Trophoblast cell (in vitro differentiated cells and primary cell): ENCODE measurements around the gene WIZ. TPM values are rescaled to one million over a fixed set of nuclear protein-coding genes. Genes with fewer than 3 reads are reported as not detected.

Experiments
- DNase-seq, 2 donors: peaks; one replicate each; pipeline ENCODE4 v3.0.0-alpha.2; 2016
- H2AFZ ChIP-seq: 2 replicates; pipeline ENCODE4 v1.6.1; 2013; ENCODE audit warnings: low read length, moderate library complexity, mild to moderate bottlenecking; ENCODE audit not compliant: insufficient read depth, poor library complexity
- H2AK5ac ChIP-seq: 2 replicates; pipeline ENCODE4 v1.6.1; 2013; ENCODE audit warnings: mild to moderate bottlenecking, low read length
- H2BK120ac ChIP-seq: 2 replicates; pipeline ENCODE4 v1.6.1; 2013; ENCODE audit warnings: low read length, mild to moderate bottlenecking, moderate library complexity; ENCODE audit not compliant: insufficient read depth, poor library complexity
- H2BK12ac ChIP-seq: 2 replicates; pipeline ENCODE4 v1.6.1; 2013; ENCODE audit warnings: mild to moderate bottlenecking, low read length, moderate library complexity
- H2BK5ac ChIP-seq: 2 replicates; pipeline ENCODE4 v1.6.1; 2013; ENCODE audit warnings: low read length, low read depth, moderate library complexity, mild to moderate bottlenecking; ENCODE audit not compliant: poor library complexity
- H3K14ac ChIP-seq: 2 replicates; pipeline ENCODE4 v1.6.1; 2013; ENCODE audit warnings: mild to moderate bottlenecking, low read length
- H3K18ac ChIP-seq: 2 replicates; pipeline ENCODE4 v1.6.1; 2013; ENCODE audit warnings: mild to moderate bottlenecking, low read length
- H3K23ac ChIP-seq: 2 replicates; pipeline ENCODE4 v1.6.1; 2013; ENCODE audit warnings: low read length
- H3K27ac ChIP-seq: 2 replicates; pipeline ENCODE4 v1.5.1; 2013; ENCODE audit warnings: low read depth, mild to moderate bottlenecking, inconsistent platforms, low read length, moderate library complexity
- H3K27me3 ChIP-seq: 2 replicates; pipeline ENCODE4 v1.6.1; 2013; ENCODE audit warnings: inconsistent platforms, mild to moderate bottlenecking, low read length, moderate library complexity; ENCODE audit not compliant: insufficient read depth
- H3K36me3 ChIP-seq, 2 experiments: 1 replicate in 1 of 2; 2 replicates in 1 of 2; pipeline ENCODE4 v1.6.1; 2013; ENCODE audit warnings: low read length in 2 of 2, mild to moderate bottlenecking in 2 of 2, moderate library complexity in 1 of 2; ENCODE audit not compliant: insufficient read depth in 2 of 2, control insufficient read depth in 1 of 2
- H3K4ac ChIP-seq: 2 replicates; pipeline ENCODE4 v1.6.1; 2013; ENCODE audit warnings: low read depth, mild to moderate bottlenecking, low read length, moderate library complexity
- H3K4me1 ChIP-seq, 2 experiments: 1 replicate in 1 of 2; 2 replicates in 1 of 2; pipeline ENCODE4 v1.6.1; 2013; ENCODE audit warnings: low read length in 2 of 2, mild to moderate bottlenecking in 2 of 2, moderate library complexity in 1 of 2; ENCODE audit not compliant: insufficient read depth in 2 of 2, control insufficient read depth in 1 of 2
- H3K4me2 ChIP-seq: 2 replicates; pipeline ENCODE4 v1.6.1; 2013; ENCODE audit warnings: inconsistent platforms, mild to moderate bottlenecking, low read length, moderate library complexity
- H3K4me3 ChIP-seq: 2 replicates; pipeline ENCODE4 v1.5.1; 2013; ENCODE audit warnings: mild to moderate bottlenecking, low read depth, low read length, inconsistent platforms
- H3K79me1 ChIP-seq: one replicate; pipeline ENCODE4 v1.6.1; 2013; ENCODE audit warnings: low read length
- H3K79me2 ChIP-seq: 2 replicates; pipeline ENCODE4 v1.6.1; 2013; ENCODE audit warnings: low read length, mild to moderate bottlenecking; ENCODE audit not compliant: control insufficient read depth, insufficient read depth, poor library complexity
- H3K9ac ChIP-seq: 2 replicates; pipeline ENCODE4 v1.6.1; 2013; ENCODE audit warnings: mild to moderate bottlenecking, low read length
- H3K9me3 ChIP-seq: 2 replicates; pipeline ENCODE4 v1.6.1; 2013; ENCODE audit warnings: low read depth, mild to moderate bottlenecking, control low read depth, inconsistent platforms, low read length; ENCODE audit not compliant: insufficient read depth
- H4K12ac ChIP-seq: 2 replicates; pipeline ENCODE4 v1.6.1; 2013; ENCODE audit warnings: low read depth, mild to moderate bottlenecking, low read length, moderate library complexity
- H4K8ac ChIP-seq: 2 replicates; pipeline ENCODE4 v1.6.1; 2013; ENCODE audit warnings: low read depth, mild to moderate bottlenecking, low read length, moderate library complexity
- H4K91ac ChIP-seq: one replicate; pipeline ENCODE4 v1.6.1; 2013; ENCODE audit warnings: low read depth, mild to moderate bottlenecking, low read length, moderate library complexity
- WGBS: extraction: QIAGEN DNeasy Blood & Tissue Kit; methylation state at CpG from one replicate; pipeline ENCODE4 v1.1.7; 2013; ENCODE audit warnings: missing lambda C conversion rate; ENCODE audit not compliant: insufficient read length, insufficient coverage; ENCODE audit errors: extremely low coverage; 5-methylcytosine and 5-hydroxymethylcytosine counted together
- polyA plus RNA-seq: library from polyadenylated mRNA; stranded (reverse); fragments of 200-250 nt; gene quantifications from 2 replicates; pipeline ENCODE4 v1.2.3, GENCODE V29; 2013

Gene WIZ
- polyA plus RNA-seq, result 31.0 and 32.1 TPM in 2 replicates

- peak within 1 kb of the TSS; percentile 77 for H3K4me3 ChIP-seq
- H2AK5ac ChIP-seq, result peak within 1 kb of the TSS; percentile 50
- no peak within 1 kb of the TSS for H2BK120ac ChIP-seq
- peak within 1 kb of the TSS; percentile 55 for H4K12ac ChIP-seq
- peak within 1 kb of the TSS; percentile 8 for H3K9ac ChIP-seq
- H2AFZ ChIP-seq, result peak within 1 kb of the TSS; percentile 90
- H3K27me3 ChIP-seq, result peaks cover 12% of the 10 kb centered on the region
- H4K8ac ChIP-seq, result peak within 1 kb of the TSS; percentile 83
- H3K23ac ChIP-seq, result no peak within 1 kb of the TSS
- no CpG with 5 or more reads among the region's 77 CpGs for WGBS
- H3K18ac ChIP-seq, result peak within 1 kb of the TSS; percentile 39
- H3K36me3 ChIP-seq, result no peaks in the 10 kb centered on the region
- H2BK12ac ChIP-seq, result peak within 1 kb of the TSS; percentile 60
- DNase-seq, result peak; percentile 35 to 70
- no peak within 1 kb of the TSS for H2BK5ac ChIP-seq
- peak within 1 kb of the TSS; percentile 32 for H3K14ac ChIP-seq
- H3K4me1 ChIP-seq, result peaks cover 8 to 11% of the 10 kb centered on the region in 2 experiments
- peaks cover 21% of the 10 kb centered on the region for H3K9me3 ChIP-seq
- H3K4ac ChIP-seq, result peak within 1 kb of the TSS; percentile 27
- H3K79me2 ChIP-seq, result no peaks in the 10 kb centered on the region
- peak within 1 kb of the TSS; percentile 90 for H3K4me2 ChIP-seq
- H4K91ac ChIP-seq, result peak within 1 kb of the TSS; percentile 91
- no peak within 1 kb of the TSS for H3K27ac ChIP-seq
- H3K79me1 ChIP-seq, result no peaks in the 10 kb centered on the region
Observed at GRCh38 chr19:15449620-15450527, at the start of gene WIZ. Gene WIZ (minus strand): TSS chr19:15449956. CDS start chr19:15448307, 1,649 bp downstream.

GRCh38 chr19:15498910-15499309 is 49.2 kb upstream of the WIZ start:
- H3K14ac ChIP-seq, result no peak overlapping the region
- no peak overlapping the region for H3K23ac ChIP-seq
- H2BK120ac ChIP-seq, result no peak overlapping the region
- H4K91ac ChIP-seq, result no peak overlapping the region
- no peak overlapping the region for H3K4me3 ChIP-seq
- no peak overlapping the region for H2AFZ ChIP-seq
- no peaks in the 10 kb centered on the region for H3K79me1 ChIP-seq
- peaks cover 10% of the 10 kb centered on the region for H3K9me3 ChIP-seq
- no peak overlapping the region for H3K4me2 ChIP-seq
- no peak overlapping the region for H3K27ac ChIP-seq
- no peak overlapping the region for H3K4ac ChIP-seq
- H2AK5ac ChIP-seq, result no peak overlapping the region
- H3K27me3 ChIP-seq, result no peaks in the 10 kb centered on the region
- no peak overlapping the region for H4K8ac ChIP-seq
- no peaks in the 10 kb centered on the region for H3K79me2 ChIP-seq
- no peaks in the 10 kb centered on the region for H3K4me1 ChIP-seq
- WGBS, result 100% methylated on average over 1 of the region's 6 CpGs
- no peak overlapping the region for H2BK5ac ChIP-seq
- no peak for DNase-seq
- no peak overlapping the region for H3K18ac ChIP-seq
- H3K36me3 ChIP-seq, result no peaks in the 10 kb centered on the region
- no peak overlapping the region for H4K12ac ChIP-seq
- H2BK12ac ChIP-seq, result no peak overlapping the region
- no peak overlapping the region for H3K9ac ChIP-seq

GRCh38 chr19:15498156-15498858 is 48.6 kb upstream of the WIZ start:
- Histone ChIP-seq H3K14ac (no peak overlapping the region), H4K12ac (no peak overlapping the region), H3K36me3 (no peaks in the 10 kb centered on the region), H4K91ac (no peak overlapping the region), H3K23ac (no peak overlapping the region), H2AK5ac (no peak overlapping the region), H3K4me2 (no peak overlapping the region), H3K9ac (no peak overlapping the region), H3K4me1 (no peaks in the 10 kb centered on the region), H3K79me1 (no peaks in the 10 kb centered on the region), H2AFZ (no peak overlapping the region), H4K8ac (no peak overlapping the region), H2BK5ac (no peak overlapping the region), H3K79me2 (no peaks in the 10 kb centered on the region), H2BK12ac (no peak overlapping the region), H2BK120ac (no peak overlapping the region), H3K18ac (no peak overlapping the region), H3K27ac (no peak overlapping the region), H3K4me3 (no peak overlapping the region), H3K27me3 (no peaks in the 10 kb centered on the region), H3K4ac (no peak overlapping the region), H3K9me3 (peaks cover 10% of the 10 kb centered on the region)
- WGBS, result no CpG with 5 or more reads among the region's 10 CpGs
- no peak for DNase-seq

GRCh38 chr19:15495151-15495550 is 45.4 kb upstream of the WIZ start:
- H3K79me2 ChIP-seq, result no peaks in the 10 kb centered on the region
- H3K27me3 ChIP-seq, result no peaks in the 10 kb centered on the region
- no peak overlapping the region for H2AK5ac ChIP-seq
- H4K8ac ChIP-seq, result no peak overlapping the region
- H3K4ac ChIP-seq, result no peak overlapping the region
- H3K9me3 ChIP-seq, result peaks cover 5% of the 10 kb centered on the region
- H3K79me1 ChIP-seq, result no peaks in the 10 kb centered on the region
- no peak for DNase-seq
- H3K4me3 ChIP-seq, result no peak overlapping the region
- WGBS, result no CpG with 5 or more reads among the region's 1 CpG
- H3K4me2 ChIP-seq, result no peak overlapping the region
- no peak overlapping the region for H4K91ac ChIP-seq
- no peak overlapping the region for H4K12ac ChIP-seq
- H3K14ac ChIP-seq, result no peak overlapping the region
- H3K4me1 ChIP-seq, result no peaks in the 10 kb centered on the region
- no peak overlapping the region for H3K9ac ChIP-seq
- H2BK5ac ChIP-seq, result no peak overlapping the region
- H2BK12ac ChIP-seq, result no peak overlapping the region
- H3K27ac ChIP-seq, result no peak overlapping the region
- H2BK120ac ChIP-seq, result no peak overlapping the region
- no peak overlapping the region for H3K18ac ChIP-seq
- no peak overlapping the region for H3K23ac ChIP-seq
- H2AFZ ChIP-seq, result no peak overlapping the region
- no peaks in the 10 kb centered on the region for H3K36me3 ChIP-seq
